CD8-positive, alpha-beta memory T cell (primary cell): ENCODE results near the gene PGS1. TPM values are rescaled to one million over a fixed set of nuclear protein-coding genes. Genes with fewer than 3 reads are reported as not detected.
A peak's percentile ranks its signal among the peaks of the same experiment; 100 is the strongest.

Experiments used
- CTCF ChIA-PET: fragments of 350-600 bp; sonication (Branson Sonifier 250); formaldehyde crosslinking; loops from one replicate; lab custom pipeline; 2021; ENCODE audit warnings: antibody characterized with exemption; lab: Charles Lee
- POLR2A ChIA-PET: fragments of 350-600 bp; sonication (Branson Sonifier 250); formaldehyde crosslinking; loops from one replicate; lab custom pipeline; 2021; ENCODE audit warnings: antibody characterized with exemption; lab: Charles Lee
- DNase-seq, 5 donors: peaks; one replicate each; pipeline versions ENCODE4 v3.0.0 to v3.0.0-alpha.2; 2020 to 2022; ENCODE audit warnings: mixed read lengths in 1 of 5
- H3K27ac ChIP-seq: one replicate; pipeline ENCODE4 v1.7.0; 2013; ENCODE audit warnings: low read depth, mild to moderate bottlenecking, low read length, moderate library complexity
- H3K27me3 ChIP-seq: 2 replicates; pipeline ENCODE4 v1.7.0; 2013; ENCODE audit warnings: low read length, mild to moderate bottlenecking; ENCODE audit not compliant: insufficient read depth, poor library complexity, severe bottlenecking
- H3K36me3 ChIP-seq: 2 replicates; pipeline ENCODE4 v1.7.0; 2013; ENCODE audit warnings: mild to moderate bottlenecking, low read length, moderate library complexity; ENCODE audit not compliant: insufficient read depth
- H3K4me1 ChIP-seq: 2 replicates; pipeline ENCODE4 v1.7.0; 2013; ENCODE audit warnings: mild to moderate bottlenecking, low read length, moderate library complexity; ENCODE audit not compliant: insufficient read depth
- H3K4me3 ChIP-seq: 2 replicates; pipeline ENCODE4 v1.7.0; 2013; ENCODE audit warnings: mild to moderate bottlenecking, low read length
- H3K9me3 ChIP-seq: 2 replicates; pipeline ENCODE4 v1.7.0; 2013; ENCODE audit warnings: mild to moderate bottlenecking, low read length
- H3K27ac Mint-ChIP-seq, 8 donors: one replicate each; pipeline ENCODE4 v1.8.0; 2020 to 2021; ENCODE audit warnings: mixed read lengths in 8 of 8, mild to moderate bottlenecking in 6 of 8, inconsistent platforms in 3 of 8, moderate library complexity in 3 of 8
- H3K27me3 Mint-ChIP-seq, 2 donors: one replicate each; pipeline ENCODE4 v1.8.0; 2020 to 2021; ENCODE audit warnings: mixed read lengths in 2 of 2, mild to moderate bottlenecking in 1 of 2, moderate library complexity in 1 of 2
- H3K36me3 Mint-ChIP-seq, 3 donors: one replicate each; pipeline ENCODE4 v1.8.0; 2020 to 2021; ENCODE audit warnings: mixed read lengths in 3 of 3, inconsistent platforms in 1 of 3, mild to moderate bottlenecking in 1 of 3
- H3K4me1 Mint-ChIP-seq, 3 donors: one replicate each; pipeline ENCODE4 v1.8.0; 2020 to 2021; ENCODE audit warnings: mixed read lengths in 3 of 3, inconsistent platforms in 1 of 3, mild to moderate bottlenecking in 1 of 3
- H3K4me3 Mint-ChIP-seq, 7 donors: one replicate each; pipeline ENCODE4 v1.8.0; 2020 to 2021; ENCODE audit warnings: mixed read lengths in 7 of 7, mild to moderate bottlenecking in 6 of 7, moderate library complexity in 4 of 7, inconsistent platforms in 2 of 7
- H3K9me3 Mint-ChIP-seq, 5 donors: one replicate each; pipeline ENCODE4 v1.8.0; 2020 to 2022; ENCODE audit warnings: mixed read lengths in 5 of 5, mild to moderate bottlenecking in 3 of 5, moderate library complexity in 2 of 5, inconsistent platforms in 1 of 5
- polyA plus RNA-seq: library from polyadenylated mRNA; unstranded; fragments of 300-500 nt; fragmentation: Illumina TruSeq; gene quantifications from one replicate; pipeline ENCODE4 v1.2.3, GENCODE V29; 2021
- total RNA-seq, 2 experiments: library from RNA; stranded (reverse); gene quantifications; one replicate each; pipeline ENCODE4 v1.2.3, GENCODE V29; 2021

The PGS1 gene
- total and polyA plus RNA-seq, 3 experiments from 2014 or later, result 31.5 to 51.5 (median 48.2) TPM

DNA sequence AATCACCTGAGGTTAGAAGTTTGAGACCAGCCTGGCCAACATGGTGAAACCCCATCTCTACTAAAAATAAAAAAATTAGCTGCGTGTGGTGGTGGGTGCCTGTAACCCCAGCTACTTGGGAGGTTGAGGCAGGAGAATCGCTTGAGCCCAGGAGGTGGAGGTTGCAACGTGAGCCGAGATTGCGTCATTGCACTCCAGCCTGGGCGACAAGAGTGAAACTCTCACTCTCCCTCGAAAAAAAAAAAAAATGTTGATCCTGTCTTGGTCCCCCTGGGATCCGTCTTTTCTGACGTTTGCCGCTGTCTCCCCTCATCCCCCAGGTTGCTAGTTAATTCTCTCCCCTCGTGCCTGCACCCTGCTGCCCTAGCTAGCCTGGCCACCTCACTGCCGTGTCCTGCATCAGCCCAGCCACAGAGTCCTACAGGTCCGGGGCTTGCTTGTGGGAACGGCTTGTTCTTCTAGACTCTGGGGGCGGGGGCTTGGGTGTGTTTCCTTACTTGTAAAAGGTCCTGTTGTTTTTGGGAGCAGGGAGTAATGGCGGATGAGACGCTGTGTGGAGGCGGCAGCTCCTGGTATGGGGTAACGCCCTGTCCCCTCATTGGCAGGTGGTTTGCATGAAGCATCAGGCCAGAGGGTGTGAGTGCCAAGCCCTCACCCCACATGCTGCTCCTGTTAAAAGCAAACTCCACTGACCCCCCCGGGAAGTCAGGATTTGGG is 44.6 kb downstream of the PGS1 start:
- DNase-seq, result no peak
- Histone ChIP-seq H3K27ac (no peak overlapping the region), H3K9me3 (no peaks in the 10 kb centered on the region), H3K4me3 (no peak overlapping the region), H3K4me1 (peaks cover 4% of the 10 kb centered on the region), H3K27me3 (no peaks in the 10 kb centered on the region), H3K36me3 (peaks cover 41% of the 10 kb centered on the region)
- H3K36me3 Mint-ChIP-seq, result peaks cover 4 to 86% (median 10%) of the 10 kb centered on the region in 3 donors
- ChIA-PET CTCF (interaction anchor here (1.1 to 4.3 kb wide), 20 partner anchors 8 to 404 kb away, joined by 3 to 27 read pairs (median 5); no protein-coding TSS in a partner anchor), POLR2A (no interaction called here)
- no peak overlapping the region for H3K4me3 Mint-ChIP-seq
- peaks cover 5 to 18% (median 7%) of the 10 kb centered on the region in 3 donors for H3K4me1 Mint-ChIP-seq
- no peaks in the 10 kb centered on the region for H3K9me3 Mint-ChIP-seq
- H3K27ac Mint-ChIP-seq, result peak overlapping the region in 1 of 8 donors; percentile 26
- no peaks in the 10 kb centered on the region for H3K27me3 Mint-ChIP-seq

DNA sequence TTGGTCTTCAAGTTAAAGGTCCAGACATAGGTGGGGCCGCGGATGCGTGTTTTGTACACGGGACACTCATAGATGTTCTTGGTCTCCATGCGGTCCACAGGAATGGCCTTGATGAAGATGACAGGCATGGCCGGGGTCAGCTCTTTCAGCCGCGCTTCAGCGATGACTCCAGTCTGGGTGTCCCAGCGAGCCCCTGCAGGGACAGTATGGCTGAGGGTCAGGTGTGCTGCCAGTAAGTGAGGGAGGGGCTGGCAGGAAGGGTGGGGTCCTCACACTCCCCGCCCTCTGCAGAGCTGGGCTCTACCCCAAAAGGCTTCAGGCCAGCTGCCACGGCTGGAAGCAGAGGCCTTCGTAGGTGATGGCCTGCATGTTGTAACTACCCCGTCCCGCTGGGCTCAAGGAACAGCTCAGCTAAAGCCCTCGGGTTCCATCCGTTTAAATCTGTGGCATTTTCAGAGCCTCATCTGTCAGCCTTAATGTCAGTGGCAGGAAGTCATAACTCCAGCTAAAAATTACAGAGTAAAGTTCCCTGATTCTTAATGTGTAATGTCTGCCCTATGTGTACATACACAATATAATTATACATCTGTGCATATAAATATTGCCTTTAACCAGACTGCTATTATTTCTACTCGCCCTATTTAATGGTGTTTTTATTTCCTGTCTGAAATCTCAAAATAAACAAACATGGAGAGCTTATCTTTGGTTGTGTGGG is 45.7 kb downstream of the PGS1 start:
- DNase-seq, result no peak
- H3K4me1 ChIP-seq, result peaks cover 4% of the 10 kb centered on the region
- Mint-ChIP-seq H3K27ac (peak overlapping the region in 1 of 8 donors; percentile 22), H3K4me1 (peaks cover 5 to 12% (median 7%) of the 10 kb centered on the region in 3 donors), H3K9me3 (no peaks in the 10 kb centered on the region), H3K36me3 (peaks cover 4 to 91% (median 11%) of the 10 kb centered on the region in 3 donors), H3K4me3 (no peak overlapping the region), H3K27me3 (no peaks in the 10 kb centered on the region)
- H3K9me3 ChIP-seq, result no peaks in the 10 kb centered on the region
- ChIA-PET CTCF (interaction anchor here (1.0 to 4.3 kb wide), 5 partner anchors 13 to 180 kb away, joined by 3 to 27 read pairs (median 5); no protein-coding TSS in a partner anchor), POLR2A (interaction anchor here (0.7 kb wide), 1 partner anchor 12 kb away, joined by 3 read pairs; no protein-coding TSS in a partner anchor)
- peaks cover 41% of the 10 kb centered on the region for H3K36me3 ChIP-seq
- H3K27ac ChIP-seq, result no peak overlapping the region
- H3K27me3 ChIP-seq, result no peaks in the 10 kb centered on the region
- no peak overlapping the region for H3K4me3 ChIP-seq

DNA sequence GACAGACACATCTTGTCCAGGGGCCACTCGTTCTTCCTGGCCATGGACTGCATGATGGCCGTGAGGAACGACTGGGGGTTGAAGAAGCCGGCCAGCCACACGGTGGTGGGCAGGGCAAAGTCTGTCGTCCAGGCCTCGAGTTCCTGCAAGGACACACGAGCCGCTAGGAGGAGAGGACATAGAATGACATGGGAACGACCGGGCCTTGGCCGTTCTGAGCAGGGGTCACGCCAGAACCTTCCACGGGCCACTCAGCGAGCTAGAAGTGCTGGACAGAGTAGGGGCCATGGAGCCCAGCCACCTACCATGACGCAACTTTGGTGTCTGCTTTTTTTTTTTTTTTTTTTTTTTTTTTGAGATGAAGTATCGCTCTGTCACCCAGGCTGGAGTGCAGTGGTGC is 47.0 kb downstream of the PGS1 start:
- Histone ChIP-seq H3K9me3 (no peaks in the 10 kb centered on the region), H3K36me3 (peaks cover 37% of the 10 kb centered on the region), H3K4me1 (peaks cover 4% of the 10 kb centered on the region), H3K27me3 (no peaks in the 10 kb centered on the region), H3K27ac (no peak overlapping the region), H3K4me3 (no peak overlapping the region)
- Mint-ChIP-seq H3K36me3 (peaks cover 4 to 91% (median 15%) of the 10 kb centered on the region in 3 donors), H3K27me3 (no peaks in the 10 kb centered on the region), H3K4me1 (peaks cover 5 to 10% (median 6%) of the 10 kb centered on the region in 3 donors), H3K4me3 (no peak overlapping the region), H3K9me3 (no peaks in the 10 kb centered on the region), H3K27ac (no peak overlapping the region)
- POLR2A ChIA-PET, result no interaction called here
- DNase-seq, result no peak
- CTCF ChIA-PET, result interaction anchor here (1.1 to 1.5 kb wide), 2 partner anchors 20 to 65 kb away, joined by 3 to 5 read pairs; no protein-coding TSS in a partner anchor

DNA sequence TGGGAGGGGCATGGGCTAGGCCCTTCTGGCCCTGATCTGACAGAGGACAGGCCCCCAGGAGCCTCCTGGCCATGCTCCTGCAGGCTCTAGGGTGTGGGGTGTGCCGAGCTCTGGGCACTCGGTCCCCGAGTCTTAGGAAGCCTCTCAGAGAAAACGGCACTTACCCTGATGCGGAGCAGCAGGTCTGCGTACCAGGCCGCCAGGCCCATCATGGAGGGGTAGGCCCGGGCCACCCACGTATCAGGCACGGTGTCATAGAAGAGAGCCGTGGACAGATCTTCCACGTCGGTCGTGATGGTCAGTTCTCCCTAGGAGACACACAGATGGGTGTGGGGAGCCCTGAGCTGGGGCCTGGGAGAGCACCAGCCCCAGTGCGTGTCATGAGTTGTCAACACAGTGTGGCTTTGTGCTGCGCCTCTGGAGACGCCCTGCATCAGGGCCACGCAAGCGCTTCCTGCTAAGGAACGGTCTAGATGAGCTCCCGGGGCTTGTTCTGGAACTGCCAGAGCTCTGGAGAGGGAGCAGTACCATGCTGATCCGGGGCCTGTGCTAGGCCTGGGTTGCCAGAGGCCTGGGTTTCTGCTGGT is 47.9 kb downstream of the PGS1 start:
- peaks cover 4 to 81% (median 9%) of the 10 kb centered on the region in 3 donors for H3K36me3 Mint-ChIP-seq
- H3K27ac ChIP-seq, result no peak overlapping the region
- ChIA-PET CTCF (interaction anchor here (1.1 to 1.5 kb wide), 2 partner anchors 19 to 66 kb away, joined by 3 to 5 read pairs; no protein-coding TSS in a partner anchor), POLR2A (no interaction called here)
- H3K4me1 ChIP-seq, result peaks cover 4% of the 10 kb centered on the region
- no peaks in the 10 kb centered on the region for H3K9me3 Mint-ChIP-seq
- H3K27ac Mint-ChIP-seq, result no peak overlapping the region
- H3K36me3 ChIP-seq, result peaks cover 27% of the 10 kb centered on the region
- H3K4me1 Mint-ChIP-seq, result peaks cover 4 to 5% (median 5%) of the 10 kb centered on the region in 3 donors
- H3K4me3 Mint-ChIP-seq, result no peak overlapping the region
- DNase-seq, result no peak
- H3K4me3 ChIP-seq, result no peak overlapping the region
- H3K9me3 ChIP-seq, result no peaks in the 10 kb centered on the region
- H3K27me3 ChIP-seq, result no peaks in the 10 kb centered on the region
- H3K27me3 Mint-ChIP-seq, result no peaks in the 10 kb centered on the region

DNA sequence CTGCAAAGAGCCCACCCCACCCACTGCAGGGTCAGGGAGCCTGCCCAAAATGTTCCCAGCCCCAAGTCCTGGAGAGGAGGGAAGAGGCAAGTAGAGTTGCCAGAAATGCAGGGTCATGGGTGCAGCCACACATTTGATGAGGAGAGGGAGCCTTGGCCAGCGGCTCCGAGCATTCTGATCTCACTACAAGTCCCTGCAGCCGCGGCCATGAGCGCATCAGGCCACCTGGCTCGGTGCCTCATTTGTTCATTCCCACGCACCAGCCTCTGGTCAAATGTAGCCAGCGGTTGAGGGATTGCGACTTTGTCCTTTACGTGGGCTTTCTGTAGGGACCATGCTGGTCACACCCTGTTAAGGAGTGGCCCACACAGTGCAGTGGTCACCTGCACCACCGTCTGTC is 48.7 kb downstream of the PGS1 start:
- ChIA-PET CTCF (no interaction called here), POLR2A (no interaction called here)
- Histone ChIP-seq H3K36me3 (peaks cover 24% of the 10 kb centered on the region), H3K4me3 (no peak overlapping the region), H3K9me3 (no peaks in the 10 kb centered on the region), H3K4me1 (no peaks in the 10 kb centered on the region), H3K27me3 (no peaks in the 10 kb centered on the region), H3K27ac (no peak overlapping the region)
- no peak for DNase-seq
- Mint-ChIP-seq H3K4me3 (no peak overlapping the region), H3K27me3 (no peaks in the 10 kb centered on the region), H3K9me3 (no peaks in the 10 kb centered on the region), H3K27ac (peak overlapping the region in 1 of 8 donors; percentile 56), H3K4me1 (peaks cover under 1 to 1% (median 1%) of the 10 kb centered on the region in 3 donors), H3K36me3 (peaks cover 1 to 74% (median 7%) of the 10 kb centered on the region in 3 donors)

DNA sequence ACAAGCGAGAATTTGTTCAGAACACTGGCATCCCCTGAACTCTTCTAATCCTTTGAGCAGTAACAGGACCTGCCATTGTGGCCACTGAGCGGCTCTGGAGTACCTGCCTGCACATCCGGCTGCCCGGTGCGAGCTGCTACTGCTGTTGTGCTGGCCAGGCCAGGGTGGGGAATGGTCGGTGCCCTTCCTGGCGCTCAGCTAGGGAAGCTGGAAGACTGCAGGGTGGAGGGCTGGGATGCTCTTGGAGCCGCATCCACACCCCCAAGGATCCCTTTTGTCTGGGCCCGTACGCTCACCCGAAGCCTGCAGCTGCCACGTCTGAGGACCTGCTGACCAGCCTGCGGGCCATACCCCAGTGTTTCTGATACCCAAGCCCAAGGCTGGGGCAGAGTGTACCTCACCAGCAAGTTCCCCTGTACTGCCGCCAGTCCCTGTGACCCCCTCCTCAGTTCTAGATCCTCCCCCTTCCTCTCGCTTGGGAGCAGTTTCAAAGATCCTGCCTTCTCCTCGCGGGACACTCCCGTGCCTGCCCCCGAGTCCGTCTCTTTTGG is 49.7 kb downstream of the PGS1 start:
- no peak overlapping the region for H3K4me3 Mint-ChIP-seq
- H3K4me3 ChIP-seq, result no peak overlapping the region
- H3K27me3 Mint-ChIP-seq, result no peaks in the 10 kb centered on the region
- no peaks in the 10 kb centered on the region for H3K9me3 Mint-ChIP-seq
- no peak for DNase-seq
- H3K27ac ChIP-seq, result no peak overlapping the region
- peaks cover 24% of the 10 kb centered on the region for H3K36me3 ChIP-seq
- H3K27me3 ChIP-seq, result no peaks in the 10 kb centered on the region
- peaks cover 0 to 66% (median 7%) of the 10 kb centered on the region in 3 donors for H3K36me3 Mint-ChIP-seq
- no peaks in the 10 kb centered on the region for H3K4me1 ChIP-seq
- H3K27ac Mint-ChIP-seq, result no peak overlapping the region
- ChIA-PET POLR2A (no interaction called here), CTCF (no interaction called here)
- H3K4me1 Mint-ChIP-seq, result no peaks in the 10 kb centered on the region
- no peaks in the 10 kb centered on the region for H3K9me3 ChIP-seq

DNA sequence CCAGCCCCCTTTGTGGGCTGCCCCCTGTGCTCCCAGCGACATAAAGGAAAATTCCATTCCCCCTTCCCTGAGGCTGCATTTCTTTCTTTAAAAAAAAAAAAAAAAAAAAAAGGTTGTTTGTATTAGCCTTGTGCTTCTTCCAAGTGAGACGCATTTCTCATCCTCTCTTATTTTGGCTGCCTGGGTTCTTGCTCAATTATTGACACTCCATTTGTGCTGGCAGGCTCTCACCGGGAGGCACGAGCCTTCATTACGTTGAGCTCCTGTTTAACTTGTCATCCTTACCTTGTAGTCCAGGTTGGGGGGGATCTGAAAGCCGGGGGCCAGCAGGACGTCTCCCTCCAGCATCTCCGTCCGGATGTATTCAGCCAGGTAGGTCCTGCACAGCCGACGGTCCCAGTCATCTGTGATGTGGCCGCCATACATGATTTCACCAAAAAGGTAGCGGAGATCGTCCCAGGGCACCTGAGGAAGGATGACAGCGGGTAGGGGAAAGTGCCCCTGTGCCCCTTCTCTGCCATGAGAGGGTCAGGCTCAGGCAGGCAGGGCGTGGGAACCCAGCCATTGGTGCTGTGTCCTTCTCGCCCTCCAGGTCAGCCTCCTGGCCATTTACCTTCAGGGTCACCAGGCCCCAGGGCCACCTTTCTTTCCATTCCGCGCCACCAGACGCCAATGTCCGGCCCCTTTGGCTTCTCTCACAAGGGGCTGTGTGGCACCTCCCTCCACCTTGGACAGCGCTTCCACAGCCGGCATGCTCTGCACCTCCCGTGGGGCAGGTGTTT is 50.6 kb downstream of the PGS1 start:
- H3K9me3 ChIP-seq, result no peaks in the 10 kb centered on the region
- no peaks in the 10 kb centered on the region for H3K27me3 ChIP-seq
- H3K36me3 ChIP-seq, result peaks cover 17% of the 10 kb centered on the region
- no peak overlapping the region for H3K4me3 ChIP-seq
- H3K4me1 Mint-ChIP-seq, result no peaks in the 10 kb centered on the region
- H3K36me3 Mint-ChIP-seq, result peaks cover 0 to 57% (median 7%) of the 10 kb centered on the region in 3 donors
- H3K4me3 Mint-ChIP-seq, result no peak overlapping the region
- ChIA-PET CTCF (interaction anchor here (0.9 kb wide), 1 partner anchor 177 kb away, joined by 3 read pairs; no protein-coding TSS in a partner anchor), POLR2A (no interaction called here)
- H3K9me3 Mint-ChIP-seq, result no peaks in the 10 kb centered on the region
- peak overlapping the region in 3 of 8 donors; percentile 23 to 86 (median 64) for H3K27ac Mint-ChIP-seq
- H3K27ac ChIP-seq, result no peak overlapping the region
- DNase-seq, result no peak
- H3K27me3 Mint-ChIP-seq, result no peaks in the 10 kb centered on the region
- no peaks in the 10 kb centered on the region for H3K4me1 ChIP-seq
